Fibroblast of mammary gland (primary cell): ENCODE measurements around the gene SEPHS1.

Experiments used
- DNase-seq: peaks from one replicate; pipeline ENCODE4 v3.0.0-alpha.2; 2010; ENCODE audit warnings: low read depth
- H3K4me3 ChIP-seq: 2 replicates; pipeline ENCODE4 v1.5.1; 2011; ENCODE audit warnings: low read depth, mild to moderate bottlenecking, low read length, moderate library complexity; ENCODE audit not compliant: control insufficient read depth
- TF ChIP-seq, protein P1 (sequence below): conservative IDR thresholded peaks from 2 replicates; pipeline ENCODE4 v1.5.1; 2011; ENCODE audit warnings: low read depth, low read length, inconsistent platforms; ENCODE audit not compliant: control insufficient read depth, insufficient read depth

The SEPHS1 gene

DNA sequence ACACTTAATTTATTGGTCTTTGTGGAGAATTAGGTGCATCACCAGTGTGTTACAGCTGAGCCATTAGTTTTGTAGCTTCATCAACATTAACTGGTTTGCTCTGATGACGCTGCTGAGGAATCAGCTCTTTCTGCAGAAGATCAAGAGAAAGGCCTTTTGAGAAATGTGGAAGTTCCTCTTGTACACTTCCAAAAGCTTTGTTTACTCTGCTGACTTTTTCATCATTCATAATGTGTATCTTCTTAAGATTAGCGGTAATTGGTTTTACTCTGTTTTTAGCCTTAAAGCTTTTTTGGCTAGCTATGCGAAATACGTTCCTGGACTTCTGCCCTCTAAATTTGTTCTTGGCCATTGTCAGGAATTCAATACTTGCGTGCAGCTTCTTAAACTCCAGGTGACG, 40.0 kb downstream of the SEPHS1 start:
- no peak for DNase-seq
- no peak overlapping the region for H3K4me3 ChIP-seq
- TF ChIP-seq, protein P1, sequence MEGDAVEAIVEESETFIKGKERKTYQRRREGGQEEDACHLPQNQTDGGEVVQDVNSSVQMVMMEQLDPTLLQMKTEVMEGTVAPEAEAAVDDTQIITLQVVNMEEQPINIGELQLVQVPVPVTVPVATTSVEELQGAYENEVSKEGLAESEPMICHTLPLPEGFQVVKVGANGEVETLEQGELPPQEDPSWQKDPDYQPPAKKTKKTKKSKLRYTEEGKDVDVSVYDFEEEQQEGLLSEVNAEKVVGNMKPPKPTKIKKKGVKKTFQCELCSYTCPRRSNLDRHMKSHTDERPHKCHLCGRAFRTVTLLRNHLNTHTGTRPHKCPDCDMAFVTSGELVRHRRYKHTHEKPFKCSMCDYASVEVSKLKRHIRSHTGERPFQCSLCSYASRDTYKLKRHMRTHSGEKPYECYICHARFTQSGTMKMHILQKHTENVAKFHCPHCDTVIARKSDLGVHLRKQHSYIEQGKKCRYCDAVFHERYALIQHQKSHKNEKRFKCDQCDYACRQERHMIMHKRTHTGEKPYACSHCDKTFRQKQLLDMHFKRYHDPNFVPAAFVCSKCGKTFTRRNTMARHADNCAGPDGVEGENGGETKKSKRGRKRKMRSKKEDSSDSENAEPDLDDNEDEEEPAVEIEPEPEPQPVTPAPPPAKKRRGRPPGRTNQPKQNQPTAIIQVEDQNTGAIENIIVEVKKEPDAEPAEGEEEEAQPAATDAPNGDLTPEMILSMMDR: no peak

DNA sequence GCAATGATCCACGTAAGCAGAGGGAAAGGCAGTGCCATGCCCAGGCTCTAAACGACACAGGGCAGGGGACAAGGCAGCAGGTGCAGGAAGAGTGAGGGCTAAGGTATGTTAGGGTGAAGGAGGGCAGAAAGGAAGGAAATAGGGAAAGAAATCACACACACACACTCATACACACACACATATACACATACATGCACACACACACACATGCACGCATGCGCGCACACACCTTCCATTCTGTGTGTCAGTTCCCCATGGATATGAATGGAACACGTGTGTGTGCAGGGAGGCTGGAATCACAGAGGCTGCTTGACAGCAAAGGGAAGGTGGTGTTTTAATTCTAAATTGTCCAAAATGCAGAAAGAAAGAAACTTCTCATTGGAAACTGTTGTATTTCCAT, 42.0 kb downstream of the SEPHS1 start:
- TF ChIP-seq, protein P1: no peak
- H3K4me3 ChIP-seq: no peak overlapping the region
- DNase-seq: no peak

DNA sequence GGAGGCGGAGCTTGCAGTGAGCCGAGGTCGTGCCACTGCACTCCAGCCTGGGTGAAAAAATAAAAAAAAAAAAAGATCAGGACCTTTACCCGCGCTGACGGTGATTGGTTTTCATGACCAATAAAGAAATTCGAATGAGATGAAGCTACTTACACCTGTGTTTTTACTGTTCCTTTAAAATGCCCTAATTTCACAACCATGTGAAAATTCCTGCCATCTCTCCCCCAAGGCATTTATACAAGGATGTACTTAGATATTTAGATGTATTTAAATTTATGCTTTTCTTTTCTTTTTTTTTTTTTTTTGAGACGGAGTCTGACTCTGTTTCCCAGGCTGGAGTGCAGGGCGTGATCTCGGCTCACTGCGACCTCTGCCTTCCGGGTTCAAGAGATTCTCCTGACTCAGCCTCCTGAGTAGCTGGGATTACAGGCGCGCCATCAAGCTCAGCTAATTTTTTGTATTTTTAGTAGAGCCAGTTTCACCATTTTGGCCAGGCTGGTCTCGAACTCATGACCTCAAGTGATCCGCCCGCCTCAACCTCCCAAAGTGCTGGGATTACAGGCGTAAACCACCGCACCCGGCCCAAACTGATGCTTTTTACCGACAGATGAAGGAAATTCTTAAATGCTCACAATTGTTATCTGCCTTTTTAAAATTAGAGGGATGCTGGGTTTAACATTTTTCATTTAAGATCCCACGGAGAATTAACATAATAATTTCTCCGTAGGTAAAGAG, 45.1 kb downstream of the SEPHS1 start:
- peak overlapping the region; percentile 72 for H3K4me3 ChIP-seq
- DNase-seq: no peak
- TF ChIP-seq, protein P1: no peak

DNA sequence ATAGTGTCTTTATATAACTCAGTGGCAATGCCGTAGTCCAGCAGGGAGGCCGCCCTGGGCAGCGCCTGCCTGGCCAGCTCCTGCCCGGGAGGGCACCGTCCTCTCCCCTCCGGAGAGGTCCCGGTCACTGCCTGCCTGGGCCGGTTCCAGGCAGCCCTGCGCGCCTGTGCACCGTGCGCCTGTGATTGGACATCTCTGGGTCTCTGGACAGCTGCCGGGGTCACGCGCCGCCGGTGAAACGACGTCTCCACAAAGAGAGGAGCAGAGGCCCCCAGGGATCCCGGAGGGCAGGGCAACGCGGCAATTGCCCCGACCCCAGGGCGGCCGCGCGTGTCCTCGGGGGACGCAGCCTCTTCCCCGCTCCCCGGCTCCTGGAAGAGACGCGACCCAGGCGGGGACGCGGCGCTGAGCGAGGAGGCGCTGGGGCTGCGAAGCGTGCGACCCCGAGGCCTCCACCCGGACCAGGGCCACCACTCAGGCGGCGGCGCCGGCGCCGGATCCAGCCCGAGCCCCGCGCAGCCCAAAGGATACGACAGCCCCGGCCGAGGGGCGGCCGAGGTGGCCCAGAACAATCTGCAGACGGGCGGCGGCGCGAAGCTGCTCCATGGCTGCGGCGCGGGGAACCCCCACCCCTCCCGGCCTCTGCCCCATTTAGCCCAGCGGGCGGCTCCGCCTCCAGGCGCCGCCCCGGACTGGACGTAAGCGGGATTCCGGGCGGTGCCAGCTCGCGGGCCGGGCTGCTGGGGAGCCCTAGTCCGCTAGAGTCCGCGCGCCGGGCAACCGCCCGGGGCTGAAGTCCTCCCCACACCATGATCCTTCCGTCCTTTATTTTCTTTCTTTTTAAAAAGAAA, 48.4 kb downstream of the SEPHS1 start, which contains the start of gene PHYH:
PHYH (minus strand) TSS at position 628 of the 851 bp plus-strand sequence; CDS start at position 606, 22 bp downstream.
- H3K4me3 ChIP-seq: peak within 1 kb of the TSS; percentile 65
- TF ChIP-seq, protein P1: no peak
- peak; percentile 77 for DNase-seq

DNA sequence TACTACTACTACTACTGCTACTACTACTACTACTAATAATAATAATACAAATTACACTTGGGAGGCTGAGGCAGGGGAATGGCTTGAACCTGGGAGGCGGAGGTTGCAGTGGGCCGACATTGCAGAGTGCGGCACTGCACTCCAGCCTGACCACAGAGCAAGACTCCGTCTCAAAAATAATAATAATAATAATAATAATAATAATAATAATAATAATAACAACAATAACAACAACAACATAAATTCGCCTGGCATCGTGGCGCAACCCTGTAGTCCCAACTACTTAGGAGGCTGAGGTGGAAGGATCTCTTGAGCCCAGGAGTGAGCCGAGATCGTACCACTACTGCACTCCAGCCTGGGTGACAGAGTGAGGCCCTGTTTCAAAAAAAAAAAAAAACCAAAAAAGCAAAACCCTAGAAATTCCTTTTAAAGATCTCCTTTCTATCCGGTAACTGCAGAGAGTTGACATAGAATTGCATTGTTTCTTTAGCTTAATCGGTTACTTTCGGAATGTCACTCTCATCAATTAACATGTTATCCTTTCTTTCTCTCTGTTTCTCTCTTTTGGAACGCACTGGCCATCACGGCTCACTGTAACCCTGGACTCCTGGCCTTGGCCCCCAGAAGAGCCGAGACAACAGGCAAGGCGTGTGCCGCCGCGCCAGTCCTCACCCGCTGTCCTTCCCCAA, 49.2 kb downstream of the SEPHS1 start:
- no peak for DNase-seq
- TF ChIP-seq, protein P1: no peak
- H3K4me3 ChIP-seq: peak overlapping the region; percentile 65

DNA sequence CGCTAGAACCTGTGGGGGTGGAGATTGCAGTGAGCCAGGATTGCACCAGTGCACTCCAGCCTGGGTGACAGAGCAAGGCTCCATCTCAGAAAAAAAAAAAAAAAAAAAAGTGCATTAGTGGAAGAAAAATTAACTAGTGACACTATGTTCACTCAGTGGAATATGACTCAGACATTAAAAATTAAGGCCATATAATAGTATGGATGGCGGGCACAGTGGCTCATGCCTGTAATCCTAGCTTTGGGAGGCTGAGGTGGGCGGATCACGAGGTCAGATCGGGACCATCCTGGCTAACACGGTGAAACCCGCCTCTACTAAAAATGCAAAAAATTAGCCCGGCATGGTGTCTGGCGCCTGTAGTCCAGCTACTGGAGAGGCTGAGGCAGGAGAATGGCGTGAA, 51.6 kb downstream of the SEPHS1 start:
- no peak for DNase-seq
- TF ChIP-seq, protein P1: no peak

More for the DNA sequence above, 51.6 kb downstream of the SEPHS1 start:
- no peak overlapping the region for H3K4me3 ChIP-seq
